ENCODE results near the gene HBA1. TPM values are rescaled to one million over a fixed set of nuclear protein-coding genes. Genes with fewer than 3 reads are reported as not detected.
"Not testable (repeated sequence)": the region's sequence is repeated elsewhere in the genome, so short reads cannot be mapped to it uniquely, and the experiment has no call there.

HBA1 gene
- total RNA-seq, 1 donor from 2014 or later: 780 TPM

GRCh38 chr16:154217-155030 lies 22.1 kb upstream of the HBA1 start:
- intact Hi-C loops (cut with DNase I): no loop called here
- no peak for DNase-seq (ENCODE audit: low spot score)

DNA sequence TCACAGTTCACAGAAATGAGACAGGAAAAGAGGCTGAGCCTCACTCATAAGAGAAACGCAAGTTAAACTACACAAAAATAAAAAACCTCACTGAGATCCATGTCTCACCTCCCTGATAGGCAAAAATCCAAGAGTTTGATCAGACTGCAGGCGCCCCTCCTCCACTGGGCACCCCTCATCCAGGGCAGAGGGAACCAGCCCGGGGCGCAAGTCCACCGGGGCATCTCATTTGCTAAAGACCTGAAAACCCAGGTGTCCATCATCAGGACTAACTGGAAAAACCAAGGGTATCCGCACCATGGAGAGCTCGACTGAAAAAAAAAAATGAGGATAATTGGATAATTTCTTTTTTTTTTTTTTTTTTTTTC lies 21.5 kb upstream of the HBA1 start:
- intact Hi-C loops (cut with DNase I): no loop called here
- no peak for DNase-seq (ENCODE audit: low spot score)

GRCh38 chr16:159136-159849 lies 17.2 kb upstream of the HBA1 start:
- DNase-seq (ENCODE audit: low spot score): no peak
- intact Hi-C loops (cut with DNase I): no loop called here

DNA sequence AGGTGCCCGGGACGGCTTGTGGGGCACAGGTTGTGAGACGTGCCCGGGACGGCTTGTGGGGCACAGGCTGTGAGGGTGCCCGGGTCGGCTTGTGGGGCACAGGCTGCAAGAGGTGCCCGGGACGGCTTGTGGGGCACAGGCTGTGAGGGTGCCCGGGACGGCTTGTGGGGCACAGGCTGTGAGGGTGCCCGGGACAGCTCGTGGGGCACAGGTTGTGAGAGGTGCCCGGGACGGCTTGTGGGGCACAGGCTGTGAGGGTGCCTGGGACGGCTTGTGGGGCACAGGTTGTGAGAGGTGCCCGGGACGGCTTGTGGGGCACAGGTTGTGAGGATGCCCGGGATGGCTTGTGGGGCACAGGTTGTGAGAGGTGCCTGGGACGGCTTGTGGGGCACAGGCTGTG lies 16.2 kb upstream of the HBA1 start:
- DNase-seq (ENCODE audit: low spot score); intact Hi-C loops (cut with DNase I): not testable (repeated sequence)

DNA sequence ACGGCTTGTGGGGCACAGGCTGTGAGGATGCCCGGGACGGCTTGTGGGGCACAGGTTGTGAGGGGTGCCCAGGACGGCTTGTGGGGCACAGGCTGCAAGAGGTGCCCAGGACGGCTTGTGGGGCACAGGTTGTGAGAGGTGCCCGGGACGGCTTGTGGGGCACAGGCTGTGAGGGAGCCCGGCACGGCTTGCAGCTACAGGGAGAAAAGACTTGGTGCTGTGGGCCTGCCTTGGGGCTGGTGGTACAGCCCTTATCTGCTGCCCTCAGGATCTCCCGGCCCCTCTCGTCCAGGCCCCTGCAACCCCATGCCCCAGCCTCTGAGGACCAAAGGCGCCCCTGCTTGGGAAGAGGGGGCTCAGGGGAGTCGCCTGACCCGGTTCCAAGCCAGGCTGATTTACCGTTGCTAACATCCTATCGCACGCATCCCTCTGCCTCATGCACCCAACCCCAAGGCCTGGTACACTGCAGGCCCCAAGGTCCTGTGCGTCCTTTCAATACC lies 15.7 kb upstream of the HBA1 start:
- DNase-seq (ENCODE audit: low spot score): no peak
- intact Hi-C loops (cut with DNase I): no loop called here

- no peak for DNase-seq (ENCODE audit: low spot score)
- intact Hi-C loops (cut with DNase I): no loop called here
Measured at GRCh38 chr16:162271-162991, 14.0 kb upstream of the HBA1 start.

GRCh38 chr16:163139-163538 lies 13.3 kb upstream of the HBA1 start:
- DNase-seq (ENCODE audit: low spot score); intact Hi-C loops (cut with DNase I): not testable (repeated sequence)

- DNase-seq (ENCODE audit: low spot score); intact Hi-C loops (cut with DNase I): not testable (repeated sequence)
Measured at GRCh38 chr16:163696-164095, 12.8 kb upstream of the HBA1 start.

- intact Hi-C loops (cut with DNase I); DNase-seq (ENCODE audit: low spot score): not testable (repeated sequence)
Measured at GRCh38 chr16:164134-164823, 12.2 kb upstream of the HBA1 start.

GRCh38 chr16:164827-165538 lies 11.5 kb upstream of the HBA1 start:
- intact Hi-C loops (cut with DNase I): no loop called here
- no peak for DNase-seq (ENCODE audit: low spot score)

DNA sequence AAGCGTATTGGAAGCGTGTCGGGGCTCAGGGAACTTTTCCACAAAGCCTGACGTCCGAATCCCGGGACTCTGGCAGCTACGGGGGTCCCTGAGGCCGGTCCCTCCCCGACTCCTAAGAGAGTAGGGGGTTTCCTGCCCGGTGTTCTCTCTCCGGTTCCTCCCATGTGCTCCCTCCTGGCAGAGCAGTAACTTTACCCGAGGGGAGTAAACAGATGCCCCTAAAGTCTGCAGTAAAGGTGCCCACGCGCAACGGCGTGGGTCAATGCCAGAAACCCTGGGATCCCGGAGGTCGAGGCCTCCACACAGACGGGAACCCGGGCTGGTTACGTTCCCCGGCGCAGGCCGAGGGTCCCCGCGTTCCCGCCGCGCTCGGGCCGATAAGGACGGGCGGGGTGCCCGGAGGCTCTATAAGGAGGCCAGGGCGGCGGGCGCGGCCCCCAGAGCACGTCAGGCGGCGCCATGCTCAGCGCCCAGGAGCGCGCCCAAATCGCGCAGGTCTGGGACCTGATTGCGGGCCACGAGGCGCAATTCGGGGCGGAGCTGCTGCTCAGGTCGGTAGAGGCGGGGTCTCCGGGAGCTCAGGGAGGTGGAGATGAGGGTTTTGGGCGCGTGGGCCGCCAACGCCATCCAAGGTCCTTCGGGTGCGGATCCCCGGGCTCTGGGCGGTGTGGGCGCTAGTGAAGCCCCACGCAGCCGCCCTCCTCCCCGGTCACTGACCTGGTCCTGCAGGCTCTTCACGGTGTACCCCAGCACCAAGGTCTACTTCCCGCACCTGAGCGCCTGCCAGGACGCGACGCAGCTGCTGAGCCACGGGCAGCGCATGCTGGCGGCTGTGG lies 10.7 kb upstream of the HBA1 start, which contains the start of gene HBM:
Gene HBM, plus strand, starts transcription at position 440 of the 836 bp plus-strand sequence. Its CDS starts 20 bp downstream, at position 460.
- no peak for DNase-seq (ENCODE audit: low spot score)

DNA sequence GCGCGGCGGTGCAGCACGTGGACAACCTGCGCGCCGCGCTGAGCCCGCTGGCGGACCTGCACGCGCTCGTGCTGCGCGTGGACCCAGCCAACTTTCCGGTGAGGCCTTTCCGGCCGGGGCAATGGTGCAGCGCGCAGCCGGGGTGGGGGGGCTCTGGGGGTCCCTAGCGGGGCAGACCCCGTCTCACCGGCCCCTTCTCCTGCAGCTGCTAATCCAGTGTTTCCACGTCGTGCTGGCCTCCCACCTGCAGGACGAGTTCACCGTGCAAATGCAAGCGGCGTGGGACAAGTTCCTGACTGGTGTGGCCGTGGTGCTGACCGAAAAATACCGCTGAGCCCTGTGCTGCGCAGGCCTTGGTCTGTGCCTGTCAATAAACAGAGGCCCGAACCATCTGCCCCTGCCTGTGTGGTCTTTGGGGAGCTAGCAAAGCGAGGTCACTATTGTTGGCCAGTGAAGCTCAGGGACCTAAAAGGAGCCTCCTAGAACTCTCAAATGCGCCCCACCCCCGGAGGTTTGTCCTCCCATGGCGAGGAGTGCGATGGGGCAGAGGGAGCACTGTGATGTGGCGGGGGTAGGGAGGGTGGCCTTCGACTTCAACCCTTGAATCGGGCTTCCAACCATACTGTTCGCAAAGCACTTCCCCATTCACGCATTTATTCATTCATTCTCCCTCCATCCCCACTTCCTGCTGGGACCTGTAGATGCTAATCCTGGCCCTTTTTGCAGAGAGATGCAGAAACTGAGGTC lies 9.9 kb upstream of the HBA1 start:
- intact Hi-C loops (cut with DNase I): no loop called here

More for the DNA sequence above, 10.7 kb upstream of the HBA1 start, which contains the start of gene HBM:
- intact Hi-C loops (cut with DNase I): no loop called here

DNA sequence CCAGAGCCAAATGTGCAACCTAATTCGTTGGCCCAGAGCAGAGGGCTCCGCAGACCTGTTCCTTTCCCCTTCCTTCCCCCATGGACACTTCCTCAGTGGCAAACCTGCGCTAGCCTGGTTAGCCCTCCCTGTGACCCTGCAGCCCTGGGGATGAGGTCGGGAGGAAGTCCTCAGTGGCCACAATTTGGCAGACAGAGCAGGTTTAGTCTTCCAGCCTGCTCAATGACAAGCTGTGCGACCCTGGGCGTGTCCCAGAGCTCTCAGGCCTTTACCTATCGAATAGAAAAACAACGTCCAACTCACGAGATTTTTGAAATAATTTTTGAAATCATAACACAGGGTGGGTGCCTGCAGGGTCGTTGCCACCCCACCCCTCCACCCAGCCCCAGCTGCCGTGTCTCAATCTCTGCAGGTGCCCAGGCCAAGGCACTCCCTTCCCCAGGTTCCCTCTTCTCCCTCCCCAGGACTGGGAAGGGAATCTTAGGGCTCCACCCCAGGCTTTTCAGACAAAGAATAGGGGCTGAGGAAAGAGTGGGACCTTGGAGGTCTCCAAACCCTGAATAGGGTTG lies 9.3 kb upstream of the HBA1 start:
- intact Hi-C loops (cut with DNase I): no loop called here
- DNase-seq (ENCODE audit: low spot score): no peak

More for the DNA sequence above, 9.9 kb upstream of the HBA1 start:
- DNase-seq (ENCODE audit: low spot score): no peak

GRCh38 chr16:168424-168823 lies 8.1 kb upstream of the HBA1 start:
- intact Hi-C loops (cut with DNase I): no loop called here
- no peak for DNase-seq (ENCODE audit: low spot score)

GRCh38 chr16:169014-169413 lies 7.5 kb upstream of the HBA1 start:
- DNase-seq (ENCODE audit: low spot score): no peak

GRCh38 chr16:170088-170507 lies 6.4 kb upstream of the HBA1 start:
- DNase-seq (ENCODE audit: low spot score); intact Hi-C loops (cut with DNase I): not testable (repeated sequence)

More at GRCh38 chr16:169014-169413, 7.5 kb upstream of the HBA1 start:
- intact Hi-C loops (cut with DNase I): no loop called here

GRCh38 chr16:170788-171187 lies 5.7 kb upstream of the HBA1 start:
- intact Hi-C loops (cut with DNase I): no loop called here
- no peak for DNase-seq (ENCODE audit: low spot score)
